GM19468 (cell line): Measurements from ENCODE around the gene NPAS4.
"Not testable (repeated sequence)": the region's sequence is repeated elsewhere in the genome, so short reads cannot be mapped to it uniquely, and the experiment has no call there.

ENCODE experiments used
- ATAC-seq: cut with Tn5 transposase; IDR thresholded peaks from one replicate; pipeline ENCODE4 v1.9.1; 2021; ENCODE audit warnings: mild to moderate bottlenecking, moderate library complexity, moderate number of reproducible peaks; ENCODE audit not compliant: unreplicated experiment; ENCODE audit errors: extremely low read depth

Gene NPAS4

GRCh38 chr11:66420671-66421476, at the start of gene NPAS4:
Gene NPAS4, plus strand, starts transcription at chr11:66421035. Its CDS starts 145 bp downstream, at chr11:66421180.
- no peak for ATAC-seq

GRCh38 chr11:66371627-66372415, 49.0 kb upstream of the NPAS4 start, which contains the start of gene SLC29A2:
Gene SLC29A2, minus strand, starts transcription at chr11:66371760. Its CDS starts 169 bp downstream, at chr11:66371591.
- no peak for ATAC-seq

- ATAC-seq = no peak
Observed at GRCh38 chr11:66373265-66373664, 47.6 kb upstream of the NPAS4 start.

GRCh38 chr11:66373690-66374287, 47.0 kb upstream of the NPAS4 start:
- not testable (repeated sequence) for ATAC-seq

GRCh38 chr11:66380264-66380663, 40.6 kb upstream of the NPAS4 start:
- not testable (repeated sequence) for ATAC-seq

- not testable (repeated sequence) for ATAC-seq
Observed at GRCh38 chr11:66384316-66384715, 36.5 kb upstream of the NPAS4 start.

- ATAC-seq = no peak
Observed at GRCh38 chr11:66386171-66387069, 34.4 kb upstream of the NPAS4 start.

GRCh38 chr11:66388780-66389386, 32.0 kb upstream of the NPAS4 start:
- no peak for ATAC-seq

- no peak for ATAC-seq
Observed at GRCh38 chr11:66391322-66391721, 29.5 kb upstream of the NPAS4 start.

GRCh38 chr11:66393954-66394353, 26.9 kb upstream of the NPAS4 start:
- ATAC-seq = no peak

GRCh38 chr11:66407651-66408050, 13.2 kb upstream of the NPAS4 start:
- no peak for ATAC-seq

GRCh38 chr11:66408488-66409214, 12.2 kb upstream of the NPAS4 start:
- ATAC-seq = no peak

- no peak for ATAC-seq
Observed at GRCh38 chr11:66409226-66409625, 11.6 kb upstream of the NPAS4 start.

- no peak for ATAC-seq
Observed at GRCh38 chr11:66410191-66410590, 10.6 kb upstream of the NPAS4 start.

- ATAC-seq = no peak
Observed at GRCh38 chr11:66411323-66411722, 9.5 kb upstream of the NPAS4 start.

GRCh38 chr11:66412110-66412509, 8.7 kb upstream of the NPAS4 start:
- no peak for ATAC-seq

GRCh38 chr11:66413167-66413566, 7.7 kb upstream of the NPAS4 start:
- no peak for ATAC-seq

GRCh38 chr11:66414120-66414934, 6.5 kb upstream of the NPAS4 start:
- no peak for ATAC-seq
